H1 (cell line): ENCODE results near the gene ODC1. TPM values are rescaled to one million over a fixed set of nuclear protein-coding genes. Genes with fewer than 3 reads are reported as not detected.

Source experiments
- CTCF ChIA-PET: fragments of 300-600 bp; sonication (Branson Sonifier 250); formaldehyde crosslinking; loops from one replicate; lab custom pipeline; 2021; ENCODE audit not compliant: partially characterized antibody; lab: Charles Lee
- POLR2A ChIA-PET: fragments of 300-600 bp; sonication (Branson Sonifier 250); formaldehyde crosslinking; loops from one replicate; lab custom pipeline; 2021; ENCODE audit warnings: inconsistent platforms; ENCODE audit not compliant: partially characterized antibody; lab: Charles Lee
- DNase-seq, 2 experiments: peaks; one replicate each; pipeline versions ENCODE4 v3.0.0 to v3.0.0-alpha.2; 2010 to 2022; ENCODE audit warnings: low spot score in 2 of 2, low read depth in 1 of 2, mixed read lengths in 1 of 2
- FAIRE-seq: peaks from 2 replicates; lab custom pipeline; 2011; peaks lifted over from hg19 to GRCh38; lab: Jason Lieb, UNC
- H2AFZ ChIP-seq: 2 replicates; pipeline ENCODE4 v1.8.1; 2012; ENCODE audit warnings: low read length, inconsistent platforms
- H2AK5ac ChIP-seq: 2 replicates; pipeline ENCODE4 v1.6.1; 2013; ENCODE audit warnings: low read depth, low read length
- H2BK120ac ChIP-seq: replicated peaks from 2 replicates; pipeline ENCODE3; 2013; ENCODE audit warnings: low read depth, low read length, inconsistent platforms
- H2BK12ac ChIP-seq: 2 replicates; pipeline ENCODE4 v1.6.1; 2013; ENCODE audit warnings: low read depth, low read length
- H2BK15ac ChIP-seq: 2 replicates; pipeline ENCODE4 v1.6.1; 2013; ENCODE audit warnings: low read length
- H2BK20ac ChIP-seq: 2 replicates; pipeline ENCODE4 v1.6.1; 2013; ENCODE audit warnings: low read length
- H2BK5ac ChIP-seq: 2 replicates; pipeline ENCODE4 v1.6.1; 2013; ENCODE audit warnings: low read depth, low read length
- H3K14ac ChIP-seq: 2 replicates; pipeline ENCODE4 v1.6.1; 2013; ENCODE audit warnings: inconsistent platforms; ENCODE audit not compliant: insufficient read length
- H3K18ac ChIP-seq: 2 replicates; pipeline ENCODE4 v1.6.1; 2013; ENCODE audit warnings: low read length; ENCODE audit errors: extremely low read depth
- H3K23ac ChIP-seq: 2 replicates; pipeline ENCODE4 v1.6.1; 2013; ENCODE audit warnings: inconsistent platforms; ENCODE audit not compliant: insufficient read length
- H3K23me2 ChIP-seq: 2 replicates; pipeline ENCODE4 v1.6.1; 2013; ENCODE audit warnings: low read depth, low read length
- H3K27ac ChIP-seq: 2 replicates; pipeline ENCODE4 v1.6.1; 2011; ENCODE audit warnings: low read depth, low read length, inconsistent platforms
- H3K27me3 ChIP-seq, 4 experiments: replicated peaks in 1 of 4; 1 replicate in 1 of 4; 2 replicates in 3 of 4; pipeline versions ENCODE4 v1.6.1 to v1.8.1; 2011 to 2013; ENCODE audit warnings: low read length in 3 of 4, mild to moderate bottlenecking in 3 of 4, inconsistent platforms in 2 of 4, mixed read lengths in 2 of 4, moderate library complexity in 1 of 4; ENCODE audit not compliant: control insufficient read depth in 3 of 4, insufficient read depth in 3 of 4; ENCODE audit errors: extremely low read depth in 1 of 4
- H3K36me3 ChIP-seq, 4 experiments: 2 replicates each; pipeline versions ENCODE4 v1.6.1 to v1.8.1; 2011 to 2013; ENCODE audit warnings: mild to moderate bottlenecking in 4 of 4, low read length in 3 of 4, moderate library complexity in 2 of 4, control low read depth in 1 of 4, inconsistent platforms in 1 of 4; ENCODE audit not compliant: insufficient read depth in 4 of 4, control insufficient read depth in 2 of 4
- H3K4ac ChIP-seq: replicated peaks from 2 replicates; pipeline ENCODE3; 2013; ENCODE audit warnings: low read length, low read depth, mixed read lengths, inconsistent platforms; ENCODE audit not compliant: insufficient read length
- H3K4me1 ChIP-seq, 4 experiments: replicated peaks in 1 of 4; 1 replicate in 1 of 4; 2 replicates in 3 of 4; pipeline versions ENCODE4 v1.6.1 to v1.8.1; 2011 to 2013; ENCODE audit warnings: low read length in 3 of 4, inconsistent platforms in 2 of 4, mixed read lengths in 1 of 4; ENCODE audit not compliant: insufficient read depth in 4 of 4, control insufficient read depth in 3 of 4
- H3K4me2 ChIP-seq, 2 experiments: 2 replicates each; pipeline versions ENCODE4 v1.6.1 to v1.8.1; 2011 to 2013; ENCODE audit warnings: low read depth in 2 of 2, low read length in 2 of 2, control low read depth in 1 of 2, inconsistent platforms in 1 of 2, mild to moderate bottlenecking in 1 of 2; ENCODE audit not compliant: insufficient read depth in 1 of 2
- H3K4me3 ChIP-seq, 4 experiments: fragments of 200-600, 300-600 bp in 1 of 4; sonication (generic), shearing (Covaris generic), sonication (Bioruptor Twin) in 1 of 4; 2 replicates each; pipeline versions ENCODE4 v1.5.1 to v1.8.1; 2011 to 2016; ENCODE audit warnings: low read length in 4 of 4, low read depth in 3 of 4, control low read depth in 2 of 4, inconsistent platforms in 2 of 4, mild to moderate bottlenecking in 2 of 4, mixed read lengths in 1 of 4, moderate library complexity in 1 of 4; ENCODE audit not compliant: insufficient read depth in 2 of 4; ENCODE audit errors: extremely low read depth in 1 of 4
- H3K56ac ChIP-seq: replicated peaks from 2 replicates; pipeline ENCODE3; 2013; ENCODE audit warnings: low read depth, mild to moderate bottlenecking, mixed read lengths, low read length, inconsistent platforms; ENCODE audit not compliant: insufficient read length
- H3K79me1 ChIP-seq: 2 replicates; pipeline ENCODE4 v1.6.1; 2013; ENCODE audit warnings: low read depth, low read length, control low read depth
- H3K79me2 ChIP-seq, 2 experiments: 2 replicates each; pipeline versions ENCODE4 v1.6.1 to v1.8.1; 2012 to 2013; ENCODE audit warnings: low read length in 2 of 2, mild to moderate bottlenecking in 2 of 2, inconsistent platforms in 1 of 2; ENCODE audit not compliant: insufficient read depth in 2 of 2, control insufficient read depth in 1 of 2
- H3K9ac ChIP-seq, 4 experiments: replicated peaks in 1 of 4; 1 replicate in 1 of 4; 2 replicates in 3 of 4; pipeline versions ENCODE4 v1.6.1 to v1.8.1; 2011 to 2013; ENCODE audit warnings: low read depth in 3 of 4, low read length in 3 of 4, control low read depth in 2 of 4, mild to moderate bottlenecking in 2 of 4, moderate library complexity in 2 of 4, inconsistent platforms in 1 of 4; ENCODE audit errors: extremely low read depth in 1 of 4
- H3K9me3 ChIP-seq, 2 experiments: 2 replicates each; pipeline versions ENCODE4 v1.6.1 to v1.8.1; 2012 to 2013; ENCODE audit warnings: mild to moderate bottlenecking in 2 of 2, moderate library complexity in 2 of 2, control low read depth in 1 of 2, inconsistent platforms in 1 of 2, low read depth in 1 of 2, low read length in 1 of 2, mixed read lengths in 1 of 2; ENCODE audit not compliant: insufficient read depth in 2 of 2
- H4K20me1 ChIP-seq, 2 experiments: replicated peaks in 1 of 2; 2 replicates each; pipeline versions ENCODE3 to v1.8.1; 2011 to 2013; ENCODE audit warnings: inconsistent platforms in 2 of 2, low read length in 2 of 2, mild to moderate bottlenecking in 1 of 2; ENCODE audit not compliant: insufficient read depth in 2 of 2, control insufficient read depth in 1 of 2
- H4K5ac ChIP-seq: 2 replicates; pipeline ENCODE4 v1.6.1; 2013; ENCODE audit warnings: low read length, low read depth, mixed read lengths, inconsistent platforms; ENCODE audit not compliant: insufficient read length
- H4K8ac ChIP-seq: 2 replicates; pipeline ENCODE4 v1.8.0; 2013; ENCODE audit warnings: mild to moderate bottlenecking, moderate library complexity, low read length, inconsistent platforms; ENCODE audit not compliant: insufficient read depth; ENCODE audit errors: extremely low read depth
- H4K91ac ChIP-seq: replicated peaks from 2 replicates; pipeline ENCODE3; 2013; ENCODE audit warnings: low read length, mixed read lengths, inconsistent platforms; ENCODE audit not compliant: insufficient read length
- KDM5A ChIP-seq: fragments of 200-600 bp; IDR thresholded peaks from 2 replicates; pipeline ENCODE4 v1.7.1; 2012; ENCODE audit warnings: mild to moderate bottlenecking, low read length, inconsistent platforms, mixed read lengths
- ZNF274 ChIP-seq: IDR thresholded peaks from 2 replicates; pipeline ENCODE4 v1.7.0; 2012; ENCODE audit warnings: low read length, borderline replicate concordance; ENCODE audit errors: extremely low read depth
- WGBS, 2 experiments: shearing (Covaris generic) in 1 of 2; methylation state at CpG; one replicate each; pipeline versions ENCODE4 v1.1.6 to v1.1.7; 2013 to 2015; ENCODE audit warnings: low lambda C conversion rate in 2 of 2, mixed read lengths in 2 of 2, inconsistent platforms in 1 of 2, low coverage in 1 of 2, missing lambda C conversion rate in 1 of 2; ENCODE audit not compliant: insufficient replicate concordance in 2 of 2, insufficient coverage in 1 of 2, insufficient read length in 1 of 2; ENCODE audit errors: extremely low coverage in 1 of 2, missing lambda C conversion rate in 1 of 2; 5-methylcytosine and 5-hydroxymethylcytosine counted together
- polyA plus RNA-seq, 7 experiments: library from polyadenylated mRNA; depleted of rRNA in 3 of 7; stranded (reverse) in 5 of 7; unstranded in 2 of 7; fragments of >200 nt in 5 of 7; fragments of 200-250 nt in 2 of 7; gene quantifications; 1 replicate in 5 of 7; 2 replicates in 1 of 7; 4 replicates in 1 of 7; pipeline versions ENCODE4 v1.2.1 to v1.2.3, GENCODE V29; 2011 to 2013; ENCODE audit warnings: missing spikeins in 2 of 7, mixed read lengths in 2 of 7
- total RNA-seq: library from RNA; stranded (reverse); fragmentation: NEBNext Ultra II Directional; extraction: Animal tissue kit (Norgen Biotek cat#: 25700); gene quantifications from 2 replicates; pipeline ENCODE4 v1.2.1, GENCODE V29; 2021

ODC1 gene
- total and polyA plus RNA-seq, 2 of the 8 experiments (the other 6 are each of a cell fraction or from before 2014, with no cell fraction given), result 57.2 to 76.7 TPM

GRCh38 chr2:10415048-10415447 is 33.1 kb downstream of the ODC1 start:
- no peak overlapping the region for H2AFZ ChIP-seq
- no peaks in the 10 kb centered on the region; a peak in 1 of 7 replicates for H3K4me1 ChIP-seq
- no peaks in the 10 kb centered on the region for H3K79me1 ChIP-seq
- H4K91ac ChIP-seq, result no peak overlapping the region
- TF ChIP-seq ZNF274, result no peak
- TF ChIP-seq KDM5A, result no peak
- no peak overlapping the region for H3K14ac ChIP-seq
- H3K4me2 ChIP-seq, result no peak overlapping the region
- no peaks in the 10 kb centered on the region for H3K27me3 ChIP-seq
- no peak overlapping the region for H3K23ac ChIP-seq
- H4K20me1 ChIP-seq, result no peaks in the 10 kb centered on the region
- no peak overlapping the region for H2BK20ac ChIP-seq
- no peak overlapping the region for H4K8ac ChIP-seq
- H3K36me3 ChIP-seq, result no peaks in the 10 kb centered on the region
- no peak overlapping the region for H3K4me3 ChIP-seq
- H3K9me3 ChIP-seq, result 0 out of 4 replicates have a peak, but pooled peaks cover 0 to 2% of the 10 kb centered on the region in 2 experiments
- no peak overlapping the region for H2AK5ac ChIP-seq
- DNase-seq (no peak), FAIRE-seq (no peak)
- H2BK15ac ChIP-seq, result no peak overlapping the region
- ChIA-PET CTCF (interaction anchor here (0.7 to 1.7 kb wide), 8 partner anchors 8 to 117 kb away, joined by 3 to 8 read pairs (median 4); no protein-coding TSS in a partner anchor), POLR2A (interaction anchor here (0.6 kb wide), 1 partner anchor 219 kb away, joined by 4 read pairs; no protein-coding TSS in a partner anchor)
- no peak overlapping the region for H3K9ac ChIP-seq
- H2BK120ac ChIP-seq, result no peak overlapping the region
- H3K23me2 ChIP-seq, result no peaks in the 10 kb centered on the region
- WGBS, 2 experiments, result 87% methylated on average over 6 of the region's 8 CpGs; no CpG with 5 or more reads in 1 of the 2 experiments
- no peak overlapping the region for H3K56ac ChIP-seq
- H4K5ac ChIP-seq, result no peak overlapping the region
- H3K79me2 ChIP-seq, result no peaks in the 10 kb centered on the region
- H3K18ac ChIP-seq, result no peak overlapping the region
- no peak overlapping the region for H3K27ac ChIP-seq
- H2BK5ac ChIP-seq, result no peak overlapping the region
- no peak overlapping the region for H3K4ac ChIP-seq
- no peak overlapping the region for H2BK12ac ChIP-seq
